Endothelial cell of umbilical vein (primary cell): ENCODE results near the gene WASF3. TPM values are rescaled to one million over a fixed set of nuclear protein-coding genes. Genes with fewer than 3 reads are reported as not detected.

Source experiments
- BruUV-seq: library from RNA; stranded (reverse); fragments of 400-500 nt; replicated peaks from 2 replicates; lab custom pipeline; 2021; lab: Mats Ljungman, UMichigan
- CTCF ChIA-PET: fragments of 300-600, 350-600 bp; sonication (Branson Sonifier 250); formaldehyde crosslinking; loops from one replicate; lab custom pipeline; 2021; ENCODE audit warnings: antibody characterized with exemption, inconsistent platforms; lab: Charles Lee
- POLR2A ChIA-PET: fragments of 300-600, 350-600 bp; sonication (Branson Sonifier 250); formaldehyde crosslinking; loops from one replicate; lab custom pipeline; 2021; ENCODE audit warnings: antibody characterized with exemption, inconsistent platforms; lab: Charles Lee
- DNase-seq: peaks from one replicate; pipeline ENCODE4 v3.0.0-alpha.2; 2011; ENCODE audit warnings: low read depth, low spot score
- FAIRE-seq: peaks from 2 replicates; lab custom pipeline; 2011; peaks lifted over from hg19 to GRCh38; lab: Jason Lieb, UNC
- H2AFZ ChIP-seq: 2 replicates; pipeline ENCODE4 v1.6.0; 2012; ENCODE audit warnings: low read depth, low read length, control low read depth, inconsistent platforms
- H3K27ac ChIP-seq: 2 replicates; pipeline ENCODE4 v1.5.1; 2011; ENCODE audit warnings: low read depth, mild to moderate bottlenecking, control low read depth, low read length, moderate library complexity; ENCODE audit not compliant: insufficient read depth
- H3K27me3 ChIP-seq, 2 experiments: 2 replicates each; pipeline versions ENCODE4 v1.6.0 to v1.6.1; 2011; ENCODE audit warnings: low read length in 2 of 2, mixed read lengths in 1 of 2; ENCODE audit not compliant: control insufficient read depth in 2 of 2, insufficient read depth in 2 of 2
- H3K36me3 ChIP-seq, 2 experiments: 2 replicates in 1 of 2; 3 replicates in 1 of 2; pipeline ENCODE4 v1.5.1; 2011; ENCODE audit warnings: low read length in 2 of 2, mild to moderate bottlenecking in 1 of 2, moderate library complexity in 1 of 2; ENCODE audit not compliant: control insufficient read depth in 2 of 2, insufficient read depth in 2 of 2; ENCODE audit errors: extremely low read depth in 1 of 2
- H3K4me1 ChIP-seq: 3 replicates; pipeline ENCODE4 v1.5.1; 2011; ENCODE audit warnings: mild to moderate bottlenecking, low read length; ENCODE audit not compliant: control insufficient read depth, insufficient read depth; ENCODE audit errors: extremely low read depth
- H3K4me2 ChIP-seq: 2 replicates; pipeline ENCODE4 v1.6.1; 2011; ENCODE audit warnings: low read length, control low read depth, mixed read lengths; ENCODE audit not compliant: insufficient read depth
- H3K4me3 ChIP-seq, 3 experiments: fragments of 200-600 bp in 1 of 3; sonication (generic), shearing (Covaris generic) in 1 of 3; replicated peaks in 1 of 3; 2 replicates each; pipeline ENCODE4 v1.5.1; 2011 to 2016; ENCODE audit warnings: control low read depth in 3 of 3, low read length in 3 of 3, mild to moderate bottlenecking in 2 of 3, inconsistent platforms in 1 of 3, low read depth in 1 of 3, moderate library complexity in 1 of 3; ENCODE audit not compliant: insufficient read depth in 1 of 3
- H3K79me2 ChIP-seq: 2 replicates; pipeline ENCODE4 v1.6.0; 2012; ENCODE audit warnings: low read length, inconsistent platforms; ENCODE audit not compliant: control insufficient read depth, insufficient read depth
- H3K9ac ChIP-seq: replicated peaks from 2 replicates; pipeline ENCODE3; 2011; ENCODE audit warnings: low read length, control low read depth; ENCODE audit not compliant: insufficient read depth; ENCODE audit errors: extremely low read depth
- H3K9me1 ChIP-seq: replicated peaks from 3 replicates; pipeline ENCODE4 v1.6.0; 2011; ENCODE audit warnings: mild to moderate bottlenecking, low read length; ENCODE audit not compliant: control insufficient read depth, insufficient read depth; ENCODE audit errors: extremely low read depth
- H3K9me3 ChIP-seq: replicated peaks from 2 replicates; pipeline ENCODE4 v1.5.1; 2012; ENCODE audit warnings: low read length, inconsistent platforms; ENCODE audit not compliant: control insufficient read depth, insufficient read depth
- H4K20me1 ChIP-seq: replicated peaks from 2 replicates; pipeline ENCODE3; 2011; ENCODE audit warnings: mild to moderate bottlenecking, low read length; ENCODE audit not compliant: control insufficient read depth, insufficient read depth; ENCODE audit errors: extremely low read depth
- CTCF ChIP-seq, 2 donors: IDR thresholded peaks; 1 replicate in 1 of 2; 2 replicates in 1 of 2; pipeline ENCODE4 v1.5.1; 2011; ENCODE audit warnings: low read length in 2 of 2, mild to moderate bottlenecking in 2 of 2, moderate library complexity in 2 of 2, control low read depth in 1 of 2, inconsistent platforms in 1 of 2, low read depth in 1 of 2; ENCODE audit not compliant: insufficient read depth in 1 of 2; ENCODE audit errors: extremely low read depth in 1 of 2
- EZH2 ChIP-seq: IDR thresholded peaks from 2 replicates; pipeline ENCODE4 v1.6.1; 2012; ENCODE audit warnings: borderline replicate concordance, low read depth, mild to moderate bottlenecking, moderate library complexity, low read length, inconsistent platforms; ENCODE audit not compliant: severe bottlenecking
- FOS ChIP-seq: IDR thresholded peaks from 2 replicates; pipeline ENCODE4 v1.6.1; 2011; ENCODE audit warnings: mild to moderate bottlenecking, low read length, moderate library complexity, borderline replicate concordance; ENCODE audit not compliant: insufficient read depth
- GATA2 ChIP-seq: IDR thresholded peaks from 2 replicates; pipeline ENCODE4 v1.7.0; 2011; ENCODE audit warnings: low read depth, mild to moderate bottlenecking, moderate library complexity, mixed read lengths, low read length; ENCODE audit not compliant: insufficient read length, insufficient read depth
- JUN ChIP-seq: IDR thresholded peaks from 2 replicates; pipeline ENCODE4 v1.6.1; 2011; ENCODE audit warnings: borderline replicate concordance, low read depth; ENCODE audit not compliant: insufficient read length, insufficient read depth
- MAX ChIP-seq: IDR thresholded peaks from 2 replicates; pipeline ENCODE4 v1.6.1; 2011; ENCODE audit not compliant: insufficient read depth, insufficient read length
- MYC ChIP-seq: IDR thresholded peaks from one replicate; pipeline ENCODE4 v1.6.1; 2011; ENCODE audit warnings: mild to moderate bottlenecking, low read depth, low read length
- POLR2A ChIP-seq: IDR thresholded peaks from 2 replicates; pipeline ENCODE4 v1.6.1; 2012; ENCODE audit warnings: low read depth, mild to moderate bottlenecking, control low read depth, low read length
- POLR2AphosphoS5 ChIP-seq: IDR thresholded peaks from 2 replicates; pipeline ENCODE4 v1.6.1; 2012; ENCODE audit warnings: low read depth, mild to moderate bottlenecking, control low read depth, low read length, moderate library complexity; ENCODE audit not compliant: insufficient read depth
- dilution Hi-C: fragments of 300-500 bp; cut with MboI; formaldehyde crosslinking; loops from one replicate; pipeline ENCODE4 v1.15.0; 2019; ENCODE audit warnings: low sequenced_read_pairs; ENCODE audit not compliant: extremely low pct_ligation_motif_present
- intact Hi-C: fragments of 100-400 bp; cut with micrococcal nuclease; formaldehyde crosslinking; loops from one replicate; pipeline ENCODE4 v1.10.0; 2022
- polyA plus RNA-seq, 4 experiments: library from polyadenylated mRNA; depleted of rRNA in 3 of 4; stranded (reverse) in 3 of 4; unstranded in 1 of 4; fragments of >200 nt; gene quantifications; 2 replicates each; pipeline versions ENCODE4 v1.2.1 to v1.2.3, GENCODE V29; 2011 to 2012; ENCODE audit warnings: missing spikeins in 1 of 4
- total RNA-seq: library from RNA; stranded (reverse); gene quantifications from 2 replicates; pipeline ENCODE4 v1.2.3, GENCODE V29; 2021

The WASF3 gene
- total and polyA plus RNA-seq, 2 donors (not counting 3 experiments of a cell fraction or from before 2014, with no cell fraction given), result 18.5 to 32.4 TPM

- intact Hi-C loops, result no loop called here
- Histone ChIP-seq H3K4me3 (no peak overlapping the region), H3K27me3 (peaks cover 0 to 3% of the 10 kb centered on the region in 2 experiments), H3K9me1 (no peaks in the 10 kb centered on the region), H2AFZ (no peak overlapping the region), H3K4me2 (no peak overlapping the region), H4K20me1 (no peaks in the 10 kb centered on the region), H3K9ac (no peak overlapping the region), H3K27ac (no peak overlapping the region), H3K4me1 (no peaks in the 10 kb centered on the region), H3K79me2 (no peaks in the 10 kb centered on the region), H3K9me3 (no peaks in the 10 kb centered on the region), H3K36me3 (no peaks in the 10 kb centered on the region)
- BruUV-seq, result no TSS peak
- ChIA-PET CTCF (no interaction called here), POLR2A (no interaction called here)
- no peak for FAIRE-seq
- dilution Hi-C loops, result no loop called here
- no peak for DNase-seq
- TF ChIP-seq GATA2, result no peak
- TF ChIP-seq JUN, result no peak
- TF ChIP-seq POLR2A, result no peak
- TF ChIP-seq MAX, result no peak
- no peak for TF ChIP-seq FOS
- no peak for TF ChIP-seq CTCF (IDR thresholded peaks at IDR 0.05; ENCODE audit: extremely low read depth in 1 of 2, insufficient read depth in 1 of 2, low read depth in 1 of 2, low read length in 2 of 2)
- TF ChIP-seq MYC, result no peak
- no peak for TF ChIP-seq POLR2AphosphoS5
- TF ChIP-seq EZH2, result no peak
These were observed 164.0 kb downstream of the WASF3 start for GRCh38 chr13:26721251-26722121.
